Measurements from ENCODE around the gene PTPRM.

PTPRM gene

DNA sequence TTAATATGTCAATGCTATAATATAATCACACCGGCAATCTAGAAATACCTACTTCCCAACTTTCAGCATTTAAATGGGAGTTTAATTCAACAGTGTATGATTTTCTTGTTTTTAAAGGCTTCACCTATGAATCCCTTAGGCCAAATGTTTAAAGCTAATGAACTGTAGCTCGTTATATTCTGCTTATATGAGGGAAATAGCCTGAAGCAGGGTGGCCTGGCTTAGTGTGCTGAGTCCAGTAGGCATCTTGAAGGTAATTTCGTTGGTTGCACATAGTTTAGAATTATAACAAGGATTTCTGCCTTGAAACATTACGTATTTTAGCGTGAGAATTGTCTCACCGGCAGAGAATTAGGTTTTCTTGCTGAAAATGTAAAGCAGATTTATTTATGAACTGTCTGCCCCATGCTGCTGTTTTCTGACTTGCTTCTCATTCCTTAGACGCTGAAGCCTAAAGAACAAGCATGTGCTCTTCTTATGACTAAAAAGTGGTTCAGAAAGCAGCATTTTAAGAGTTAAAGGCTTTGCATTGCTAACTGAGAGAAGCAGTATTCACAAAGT lies 608.5 kb downstream of the PTPRM start:
- DNase-seq (ENCODE audit: low read depth): no peak

DNA sequence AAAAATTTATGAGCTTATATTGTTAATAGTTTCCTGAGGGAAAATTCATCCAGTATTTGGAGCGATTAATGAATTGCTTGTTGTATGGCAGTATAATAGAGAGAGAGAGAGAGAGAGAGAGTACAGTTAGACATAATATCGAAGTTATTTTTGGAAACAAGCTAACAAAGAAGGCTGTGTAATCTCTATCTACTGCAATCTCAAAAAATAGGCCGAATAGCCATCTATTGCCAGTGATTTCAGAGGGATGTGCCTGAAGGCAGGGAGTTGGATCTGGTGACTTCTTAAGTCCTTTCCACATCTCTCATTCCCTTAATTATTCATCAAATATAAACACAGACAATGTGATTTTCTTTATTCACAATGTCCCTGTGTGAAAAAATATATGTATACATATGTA lies 609.0 kb downstream of the PTPRM start:
- no peak for DNase-seq (ENCODE audit: low read depth)

DNA sequence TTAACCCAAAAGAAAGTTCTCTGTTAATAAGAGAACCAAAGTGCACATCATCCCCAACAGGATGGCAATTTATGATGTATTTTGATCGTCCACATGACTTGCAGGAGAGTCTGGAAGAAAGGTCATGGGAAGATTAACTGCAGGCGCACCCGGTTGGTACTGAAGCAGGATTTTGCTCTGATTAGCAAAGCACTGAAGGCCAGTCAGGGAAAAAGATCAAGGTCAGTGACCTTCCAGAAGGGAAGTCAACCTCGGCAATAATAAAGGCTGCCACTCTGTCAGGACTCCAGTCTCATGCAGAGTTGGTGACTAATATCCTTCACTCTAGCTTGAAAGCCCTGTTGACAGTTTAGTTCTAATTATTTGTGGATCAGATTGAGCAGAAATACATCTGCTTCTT lies 609.4 kb downstream of the PTPRM start:
- no peak for DNase-seq (ENCODE audit: low read depth)

DNA sequence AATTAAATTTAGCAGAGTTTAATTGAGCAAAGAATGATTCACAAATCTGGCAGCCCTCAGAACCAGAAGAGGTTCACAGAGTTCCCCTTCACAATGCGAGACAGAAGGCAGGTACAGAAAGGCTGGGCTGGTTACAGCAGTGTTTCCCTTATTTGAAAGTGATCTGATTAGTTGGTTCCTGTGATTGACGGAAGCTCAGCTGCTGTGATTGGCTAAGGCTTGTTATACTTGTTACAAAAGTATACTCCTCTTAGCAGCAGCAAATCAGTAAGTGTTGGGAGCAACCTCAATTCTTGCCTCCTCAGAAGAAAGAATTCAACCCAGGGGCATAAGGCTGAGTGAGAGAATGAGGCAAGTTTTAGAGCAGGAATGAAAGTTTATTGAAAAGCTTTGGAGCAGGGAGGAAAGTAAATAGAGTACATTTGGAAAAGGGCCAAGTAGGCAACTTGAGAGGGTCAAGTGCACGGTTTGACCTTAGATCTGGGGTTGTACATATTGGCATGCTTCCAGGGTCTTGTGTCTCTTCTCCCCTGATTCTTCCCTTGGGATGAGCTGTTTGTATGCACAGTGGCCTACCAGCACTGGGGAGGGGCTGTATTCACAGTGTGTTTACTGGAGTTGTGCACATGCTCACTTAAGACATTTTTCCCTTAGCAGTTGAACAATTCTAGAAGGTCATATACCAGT lies 610.4 kb downstream of the PTPRM start:
- DNase-seq (ENCODE audit: low read depth): no peak

DNA sequence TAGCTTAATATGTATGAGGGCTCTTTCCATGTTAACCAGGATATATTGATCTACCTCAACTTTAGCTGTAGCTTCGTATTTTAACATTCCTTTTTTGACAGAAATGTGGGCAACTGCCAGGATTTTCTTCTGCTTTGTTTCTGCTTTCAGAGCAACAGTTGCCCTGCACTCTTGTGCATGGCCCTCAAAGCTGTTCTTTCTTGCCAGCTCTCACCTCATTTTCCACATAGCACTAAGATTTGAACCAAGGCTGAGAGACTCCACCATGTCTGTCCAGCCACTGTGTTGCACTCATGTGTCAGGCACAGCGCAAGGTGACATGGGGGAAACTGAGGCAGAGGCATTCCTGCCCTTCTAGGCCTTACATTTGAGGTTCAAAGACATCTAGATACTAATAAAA lies 619.3 kb downstream of the PTPRM start:
- no peak for DNase-seq (ENCODE audit: low read depth)

DNA sequence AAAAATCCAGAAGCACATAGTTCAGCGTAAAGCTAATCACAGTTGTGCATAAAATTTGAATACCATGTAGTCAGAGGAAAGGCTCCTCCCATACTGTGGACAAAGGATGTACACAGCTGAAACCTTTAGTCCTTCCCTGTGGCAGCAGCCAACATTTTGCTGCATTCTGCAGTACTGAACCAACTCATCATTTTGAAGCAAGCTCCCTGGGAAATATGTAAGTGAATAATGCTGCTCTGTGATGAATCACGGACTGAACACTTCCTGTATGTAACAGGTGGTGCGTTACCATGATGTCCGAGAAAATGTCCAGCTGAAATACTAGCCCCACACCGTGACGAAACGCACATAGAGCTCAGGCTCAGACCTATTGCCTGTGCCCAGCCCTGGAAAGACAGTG lies 621.1 kb downstream of the PTPRM start:
- no peak for DNase-seq (ENCODE audit: low read depth)

DNA sequence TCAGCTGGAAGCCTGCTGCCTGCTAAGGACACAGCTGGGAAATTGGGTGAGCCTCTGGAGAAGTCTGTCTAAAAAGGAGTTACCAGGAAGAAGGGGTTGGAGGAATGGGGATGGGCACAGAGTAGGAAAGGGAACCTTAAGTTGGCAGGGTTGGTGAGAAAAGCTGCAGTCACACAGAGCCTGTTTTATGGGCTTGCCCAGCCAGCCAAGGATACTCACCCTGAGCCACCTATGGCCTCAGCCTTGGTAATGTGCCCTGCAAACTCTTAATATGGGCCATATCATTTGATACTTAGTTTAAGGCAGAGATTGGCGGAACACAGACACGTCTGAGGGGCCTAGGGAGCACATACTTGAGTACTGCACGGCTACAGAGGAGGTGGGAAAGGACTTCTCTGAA lies 623.9 kb downstream of the PTPRM start:
- no peak for DNase-seq (ENCODE audit: low read depth)

DNA sequence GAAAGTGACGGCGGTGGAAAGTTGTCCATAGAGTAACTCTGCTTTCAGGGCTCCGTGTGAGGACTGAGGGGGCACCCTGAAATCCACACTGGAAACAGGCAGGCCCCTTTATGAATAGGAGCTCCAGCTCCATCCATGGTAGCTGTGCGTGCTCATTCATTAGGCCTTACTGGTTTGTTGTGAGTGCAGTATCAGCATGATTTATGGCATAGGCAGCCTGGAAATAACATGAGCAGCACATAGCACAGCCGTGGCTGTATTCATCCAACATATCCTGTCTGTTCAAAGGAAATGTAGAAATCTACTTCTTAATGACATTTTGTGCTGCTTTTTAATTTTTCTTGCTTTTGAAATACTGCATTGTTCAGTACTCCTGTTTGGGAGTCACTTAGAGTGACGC lies 627.3 kb downstream of the PTPRM start:
- no peak for DNase-seq (ENCODE audit: low read depth)

DNA sequence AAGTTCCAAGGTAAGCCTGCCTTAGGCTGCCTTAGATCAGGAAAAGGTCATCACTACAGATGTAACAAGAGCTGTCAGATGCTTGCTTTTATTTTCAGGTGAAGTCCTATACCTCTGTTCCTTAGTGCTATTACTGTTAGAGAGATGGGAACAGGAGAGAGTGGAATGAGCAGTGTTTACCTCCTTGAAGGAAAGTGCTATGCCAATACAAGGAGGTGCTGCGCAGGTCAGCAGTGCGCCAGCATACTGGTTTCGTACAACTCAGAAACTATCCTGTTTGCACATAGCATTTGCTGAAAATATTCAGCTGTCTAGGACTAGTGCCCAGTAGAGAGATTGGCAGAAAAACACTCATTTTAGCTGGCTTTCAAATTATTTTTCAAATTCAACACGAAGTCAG lies 629.1 kb downstream of the PTPRM start:
- DNase-seq (ENCODE audit: low read depth): no peak

DNA sequence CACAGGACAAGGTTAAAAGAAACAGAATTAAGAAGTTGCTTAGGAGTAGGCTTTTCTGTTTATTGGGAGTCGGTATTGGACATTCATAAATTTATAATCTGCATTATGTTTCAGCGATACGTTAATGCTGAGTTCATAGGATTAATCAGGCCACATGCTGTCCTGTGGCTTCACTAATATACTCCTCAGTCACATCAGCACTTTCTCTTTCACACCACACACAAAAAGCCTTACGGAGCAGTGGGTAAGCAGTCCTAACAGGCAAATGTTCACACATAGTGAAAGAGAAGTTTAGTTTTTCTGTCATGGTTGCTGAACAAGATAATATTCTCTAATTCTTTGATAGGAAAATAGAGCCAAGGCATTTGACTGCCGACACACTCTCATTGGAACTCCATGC lies 630.4 kb downstream of the PTPRM start:
- no peak for DNase-seq (ENCODE audit: low read depth)

DNA sequence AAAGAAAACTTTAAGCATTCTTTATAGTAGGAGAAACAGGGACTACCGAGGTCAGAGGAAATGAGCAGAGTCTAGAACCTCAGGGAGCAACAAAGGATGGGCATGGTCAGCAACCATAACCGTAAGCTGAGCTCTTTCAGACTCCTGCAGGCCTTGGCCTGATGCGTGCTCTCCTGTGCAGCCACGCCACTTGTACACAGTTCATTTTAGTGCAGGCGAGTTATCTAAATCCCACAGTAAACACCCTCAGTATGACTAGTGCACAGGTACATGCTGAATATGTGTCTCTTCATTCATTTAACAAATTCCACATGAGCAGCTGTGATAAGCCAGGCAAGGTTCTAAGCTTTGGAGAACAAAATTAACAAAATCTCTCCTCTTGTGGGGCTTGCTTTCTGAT lies 640.9 kb downstream of the PTPRM start:
- DNase-seq (ENCODE audit: low read depth): no peak

DNA sequence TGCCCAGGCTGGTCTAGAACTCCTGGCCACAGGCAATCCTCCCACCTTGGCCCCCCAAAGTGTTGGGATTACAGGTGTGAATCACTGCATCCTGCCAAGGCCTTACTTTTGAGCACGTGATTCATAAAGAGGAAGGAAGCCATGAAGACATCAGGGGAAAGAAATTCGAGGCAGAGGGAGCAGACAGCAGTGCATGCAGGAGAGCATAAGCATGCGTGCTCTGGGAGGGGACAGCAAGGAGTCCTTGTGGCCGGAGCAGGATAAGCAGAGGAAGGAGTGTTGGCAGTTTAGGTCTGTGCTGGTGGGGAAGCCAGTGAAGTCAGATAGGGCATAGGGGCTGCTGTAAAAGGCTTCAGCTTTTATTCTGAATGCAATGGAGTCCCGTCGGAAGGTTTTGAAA lies 641.6 kb downstream of the PTPRM start:
- no peak for DNase-seq (ENCODE audit: low read depth)

DNA sequence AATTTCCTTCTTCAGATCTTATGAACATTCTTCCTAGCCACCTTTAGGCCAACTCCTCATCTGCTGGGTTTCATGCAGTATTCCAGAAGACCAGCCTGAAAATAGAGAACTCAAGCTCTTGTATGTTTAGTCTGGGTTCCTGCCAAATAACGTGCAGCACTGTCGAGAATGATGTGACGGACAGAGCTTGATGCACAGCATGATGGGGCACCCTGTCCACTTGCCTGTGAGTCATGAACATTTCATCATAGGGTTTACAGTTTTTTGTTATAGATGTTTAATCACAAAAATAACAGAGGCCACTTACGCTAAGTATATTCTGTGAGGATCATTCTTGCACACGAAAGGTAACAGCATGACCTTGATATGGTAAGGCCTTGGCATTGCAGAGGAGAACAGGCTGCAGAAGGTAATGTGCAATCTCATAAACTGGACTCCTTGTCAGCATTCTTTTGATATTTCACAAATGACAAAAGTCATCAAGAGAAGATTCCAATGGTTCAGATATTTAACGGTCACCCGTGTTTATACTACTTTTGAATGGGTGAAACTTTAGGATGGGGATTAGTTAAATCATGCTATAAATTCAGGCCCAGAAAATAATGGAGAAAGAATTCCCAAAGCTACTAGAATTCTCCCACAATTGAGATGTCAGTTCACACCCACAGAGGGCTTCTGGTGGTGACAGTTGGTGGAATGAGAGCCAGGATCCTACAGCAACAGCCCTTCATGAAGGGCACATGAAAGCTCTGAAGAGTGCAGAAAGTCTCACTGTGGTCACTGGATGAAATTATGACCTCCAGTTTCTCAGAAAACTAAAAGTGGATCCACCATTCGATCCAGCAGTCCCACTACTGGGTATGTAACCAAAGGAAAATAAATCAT lies 646.0 kb downstream of the PTPRM start:
- DNase-seq (ENCODE audit: low read depth): no peak

DNA sequence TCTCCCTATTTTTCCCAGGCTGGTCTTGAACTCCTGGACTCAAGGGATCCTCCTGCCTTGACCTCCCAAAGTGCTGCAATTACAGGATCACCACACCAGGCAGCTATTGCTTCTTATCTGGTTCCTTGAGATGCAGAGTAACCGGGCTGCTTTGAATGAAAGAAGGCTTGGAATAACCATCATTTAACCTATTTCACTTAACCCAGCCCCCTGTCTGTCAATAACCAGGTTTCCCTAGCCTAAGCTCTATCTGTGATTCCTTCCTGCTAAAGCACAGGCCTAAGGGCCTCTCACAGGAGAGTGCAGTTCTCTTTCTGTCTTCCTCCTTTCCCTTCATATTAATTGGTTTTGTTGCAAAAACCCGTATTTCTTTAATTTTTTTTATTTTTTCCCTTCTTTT lies 648.6 kb downstream of the PTPRM start:
- no peak for DNase-seq (ENCODE audit: low read depth)

DNA sequence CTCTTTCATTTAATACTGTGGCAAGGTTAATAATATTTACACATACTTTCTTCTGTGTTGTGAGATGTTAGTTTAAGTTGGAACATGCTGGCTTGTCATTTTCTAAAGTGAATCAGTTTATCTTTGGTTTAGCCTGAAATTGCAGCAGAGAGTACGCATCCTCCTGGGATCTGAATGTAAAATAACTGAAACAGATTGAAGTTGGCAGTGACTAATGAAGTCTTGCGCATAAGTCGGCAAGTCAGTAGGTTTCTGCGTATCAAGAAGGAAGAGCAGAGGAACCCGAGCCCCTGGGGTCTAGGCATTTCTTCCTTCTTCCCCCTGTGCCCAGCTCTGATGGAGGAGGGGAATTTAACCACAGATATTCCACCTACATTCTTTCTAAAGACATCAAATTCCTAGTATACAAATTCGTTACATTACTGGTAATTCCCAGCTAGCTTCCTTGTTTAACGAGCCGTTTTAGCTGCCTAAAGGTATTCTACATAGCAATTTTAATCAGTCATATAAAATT lies 650.0 kb downstream of the PTPRM start:
- DNase-seq (ENCODE audit: low read depth): no peak

DNA sequence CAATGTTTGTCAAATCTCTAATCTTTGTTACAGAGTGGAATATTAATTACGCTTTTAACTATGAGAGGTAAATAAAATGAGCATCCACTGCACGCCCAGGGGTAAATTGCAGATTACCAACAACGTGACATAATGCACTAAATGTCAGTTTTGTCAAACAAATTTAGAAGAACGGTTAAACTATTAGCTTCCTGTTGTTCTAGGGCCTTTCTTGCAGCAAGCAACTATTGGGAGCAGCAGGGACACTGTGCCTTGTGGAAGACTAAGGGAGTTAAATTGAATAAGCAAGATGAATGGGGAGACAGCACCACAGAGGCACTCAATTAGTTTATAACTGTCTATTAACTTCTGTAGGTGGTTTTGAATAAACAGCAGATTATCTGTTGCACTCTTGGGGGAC lies 651.1 kb downstream of the PTPRM start:
- DNase-seq (ENCODE audit: low read depth): no peak

DNA sequence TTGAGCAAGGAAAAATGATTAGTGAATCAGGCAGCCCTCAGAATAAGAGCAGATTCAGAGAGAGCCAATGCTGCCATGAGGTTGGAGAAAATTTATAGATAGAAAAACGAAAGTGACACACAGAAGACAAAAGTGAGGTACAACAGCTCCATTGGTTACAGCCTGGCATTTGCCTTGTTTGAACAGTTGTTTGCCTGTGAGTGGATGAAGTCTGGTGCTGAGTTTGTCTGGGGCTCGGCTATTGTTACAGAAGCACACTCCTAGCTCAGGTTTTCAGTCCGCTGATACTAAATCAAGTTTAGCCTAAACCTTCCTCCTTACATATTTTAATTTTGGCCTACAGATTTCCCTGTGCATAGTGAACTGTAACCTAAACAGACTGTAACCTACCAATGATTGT lies 654.3 kb downstream of the PTPRM start:
- no peak for DNase-seq (ENCODE audit: low read depth)

DNA sequence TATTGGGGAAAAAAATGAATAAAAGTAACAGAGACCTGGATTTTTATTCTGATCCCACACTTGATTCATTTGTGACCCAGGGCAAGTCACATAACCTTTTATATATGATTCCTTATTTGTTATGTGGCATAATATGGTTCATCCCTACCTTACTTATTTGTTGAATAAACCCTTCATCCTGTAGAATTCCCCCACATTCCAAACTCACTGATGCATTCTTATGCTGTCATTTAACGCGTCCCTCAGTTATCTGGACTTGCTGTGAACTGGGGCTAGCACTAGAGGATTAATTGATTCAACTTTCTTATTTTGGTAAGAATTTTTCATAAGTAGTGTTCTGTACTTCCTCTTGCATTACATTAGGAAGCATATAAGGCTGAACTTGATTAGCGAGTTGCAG lies 657.5 kb downstream of the PTPRM start:
- no peak for DNase-seq (ENCODE audit: low read depth)

DNA sequence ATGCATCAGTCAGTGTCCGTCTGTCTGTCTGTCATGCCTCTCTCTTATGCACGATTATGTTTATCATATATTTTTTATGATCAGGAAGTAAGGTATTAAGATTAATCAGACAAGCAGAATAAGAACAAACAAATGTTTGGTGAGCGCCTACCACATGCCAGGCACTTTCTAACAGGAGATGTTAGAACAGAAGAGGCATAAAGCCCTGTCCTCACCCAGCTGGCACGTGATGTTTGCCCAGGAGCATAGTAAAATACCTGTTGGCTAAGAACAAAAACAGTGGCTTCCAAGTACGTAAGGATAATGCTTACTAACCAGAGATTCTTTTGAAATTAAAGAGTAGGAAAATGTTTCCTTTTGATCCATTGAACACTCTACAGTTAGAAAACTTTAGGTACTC lies 661.9 kb downstream of the PTPRM start:
- no peak for DNase-seq (ENCODE audit: low read depth)

DNA sequence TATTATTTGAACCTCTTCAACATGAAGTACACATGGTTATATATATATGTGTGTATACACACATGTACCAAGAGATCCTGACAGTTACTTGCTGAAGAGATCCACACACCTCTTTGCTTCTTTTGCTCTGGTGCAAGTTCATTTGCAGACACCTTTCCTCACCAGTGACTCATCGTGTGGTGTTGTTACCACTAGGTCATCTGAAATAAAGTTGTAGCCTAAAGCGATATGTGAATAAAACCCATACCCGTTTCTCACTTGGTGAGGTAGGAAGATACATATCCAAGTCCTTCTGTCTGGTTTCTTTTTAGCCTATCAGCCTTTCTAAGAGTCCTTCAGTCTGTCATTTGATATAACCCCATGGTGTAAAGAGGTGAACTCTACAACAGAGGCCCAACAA lies 662.7 kb downstream of the PTPRM start:
- no peak for DNase-seq (ENCODE audit: low read depth)

DNA sequence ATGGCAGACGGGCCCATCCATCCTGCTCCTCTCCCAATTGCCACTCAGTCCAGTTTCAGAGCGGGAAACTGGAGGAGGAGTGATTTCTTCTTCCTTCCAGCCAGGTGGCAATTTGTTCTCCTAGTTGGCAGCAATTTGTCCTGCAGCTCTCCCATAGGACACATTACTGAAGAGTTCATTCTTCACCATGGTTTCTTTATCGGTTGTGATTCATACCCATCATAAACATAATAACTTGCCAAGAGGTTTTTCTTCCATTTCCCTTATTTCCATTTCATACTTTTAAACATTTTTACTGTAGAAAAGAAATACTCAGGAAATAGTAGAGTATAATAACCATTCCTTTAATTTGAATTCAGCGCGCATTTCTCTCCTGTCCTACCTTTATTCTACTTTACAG lies 664.2 kb downstream of the PTPRM start:
- no peak for DNase-seq (ENCODE audit: low read depth)

DNA sequence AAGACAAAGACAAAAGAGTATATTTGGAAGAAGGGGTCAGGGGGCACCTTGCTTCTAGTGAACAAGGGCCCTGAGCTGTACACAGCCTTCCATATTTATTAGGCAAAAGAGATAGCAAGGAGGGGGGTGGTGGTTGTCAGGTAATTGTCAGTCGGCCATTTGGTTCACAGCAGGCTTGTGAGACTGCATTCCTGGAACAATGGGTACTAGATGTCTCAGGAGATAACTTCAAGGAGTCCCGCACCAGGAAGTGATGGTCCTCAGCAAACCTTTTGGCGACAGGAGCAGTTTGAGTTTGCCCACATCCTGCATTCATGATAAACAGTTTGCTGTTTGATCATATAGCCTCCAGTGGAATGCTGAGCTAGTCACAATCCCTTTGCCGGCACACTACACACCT lies 665.7 kb downstream of the PTPRM start:
- no peak for DNase-seq (ENCODE audit: low read depth)

DNA sequence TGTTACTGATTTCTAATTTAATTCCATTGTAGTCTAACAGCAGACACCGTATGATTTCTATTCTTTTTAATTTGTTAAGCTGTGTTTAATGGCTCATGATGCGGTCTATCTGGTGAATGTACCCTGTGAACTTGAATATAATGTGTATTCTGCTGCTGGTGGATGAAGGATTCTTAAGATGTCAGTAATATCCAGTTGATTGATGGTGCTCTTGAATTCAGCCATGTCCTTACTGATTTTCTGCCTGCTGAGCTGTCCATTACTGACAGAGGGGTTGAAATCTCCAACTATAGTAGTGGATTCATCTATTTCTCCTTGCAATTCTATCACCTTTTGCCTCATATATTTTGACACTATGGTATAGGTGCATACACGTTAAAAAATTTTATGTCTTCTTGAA lies 668.8 kb downstream of the PTPRM start:
- DNase-seq (ENCODE audit: low read depth): no peak
